Fibroblast of pulmonary artery (primary cell): Measurements from ENCODE around the gene SIK3.

Experiments
- DNase-seq: peaks from one replicate; pipeline ENCODE4 v3.0.0-alpha.2; 2010; ENCODE audit warnings: low read depth
- H3K4me3 ChIP-seq: replicated peaks from 2 replicates; pipeline ENCODE4 v1.5.1; 2011; ENCODE audit warnings: low read depth, mild to moderate bottlenecking, control low read depth, low read length, moderate library complexity
- CTCF ChIP-seq: IDR thresholded peaks from 2 replicates; pipeline ENCODE4 v1.5.1; 2011; ENCODE audit warnings: mild to moderate bottlenecking, control low read depth, low read length, inconsistent platforms; ENCODE audit errors: missing control alignments

The SIK3 gene

GRCh38 chr11:116828632-116829524 is 269.4 kb downstream of the SIK3 start:
- no peak overlapping the region for H3K4me3 ChIP-seq
- no peak for DNase-seq
- TF ChIP-seq CTCF, result no peak

- H3K4me3 ChIP-seq, result no peak overlapping the region
- TF ChIP-seq CTCF, result no peak
These were observed 270.8 kb downstream of the SIK3 start for GRCh38 chr11:116827461-116827860.

GRCh38 chr11:116826751-116827431 is 271.3 kb downstream of the SIK3 start:
- no peak for TF ChIP-seq CTCF
- DNase-seq, result no peak
- H3K4me3 ChIP-seq, result no peak overlapping the region

More at GRCh38 chr11:116827461-116827860, 270.8 kb downstream of the SIK3 start:
- DNase-seq, result no peak

DNA sequence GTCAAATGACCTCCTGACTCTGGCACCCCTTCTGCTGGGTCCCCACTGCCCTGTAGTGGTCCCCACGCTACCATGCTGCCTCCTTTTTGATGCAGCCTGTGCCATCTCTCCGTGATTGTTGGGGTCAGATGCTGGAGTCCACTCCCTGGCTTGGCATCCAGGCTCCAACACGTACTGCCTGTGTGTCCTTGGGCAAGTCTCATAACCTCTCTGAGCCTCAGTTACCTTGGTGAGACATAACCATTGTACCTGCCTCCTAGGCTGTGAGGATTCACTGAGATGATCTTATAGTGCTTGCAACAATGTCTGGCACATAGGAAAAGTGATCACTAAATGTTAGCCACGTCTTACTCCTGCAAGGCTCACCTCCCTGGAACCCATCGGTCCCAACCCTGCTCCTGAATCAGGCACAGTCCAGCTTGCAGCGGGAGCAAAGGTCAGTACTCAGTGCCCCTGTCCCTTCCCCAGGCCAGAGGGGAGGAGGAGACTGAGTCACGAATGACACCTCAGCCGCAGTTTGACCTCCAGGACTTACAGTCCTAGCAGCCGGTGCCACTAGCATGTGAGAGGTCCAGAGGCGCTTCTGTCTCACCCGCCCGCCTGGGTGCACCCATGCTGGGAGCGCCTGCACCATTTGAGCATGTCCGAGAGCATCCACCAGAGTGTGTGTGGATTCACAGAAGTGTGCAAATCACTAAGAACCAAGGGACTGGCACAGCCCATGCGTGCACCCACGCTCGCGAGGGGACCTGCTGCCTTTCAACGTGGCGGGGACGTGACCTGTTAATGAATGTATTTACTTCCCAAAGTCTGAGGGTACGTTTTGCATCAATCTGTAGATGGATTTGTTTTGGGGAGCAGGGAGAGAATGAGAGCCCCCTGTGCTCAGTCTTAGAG is 272.1 kb downstream of the SIK3 start:
- DNase-seq, result no peak
- TF ChIP-seq CTCF, result no peak
- H3K4me3 ChIP-seq, result no peak overlapping the region

GRCh38 chr11:116825434-116825833 is 272.8 kb downstream of the SIK3 start:
- no peak overlapping the region for H3K4me3 ChIP-seq
- DNase-seq, result no peak
- no peak for TF ChIP-seq CTCF

GRCh38 chr11:116823031-116823843 is 275.0 kb downstream of the SIK3 start, which contains the start of gene APOA4:
APOA4 (minus strand) TSS chr11:116823304; CDS start chr11:116823191, 113 bp downstream.
- no peak for TF ChIP-seq CTCF
- no peak for DNase-seq
- H3K4me3 ChIP-seq, result no peak within 1 kb of the TSS
